ENCODE measurements around the gene SLC44A5. TPM values are rescaled to one million over a fixed set of nuclear protein-coding genes. Genes with fewer than 3 reads are reported as not detected.

SLC44A5 gene
- polyA plus RNA-seq, 1 experiment: 0.19 TPM

DNA sequence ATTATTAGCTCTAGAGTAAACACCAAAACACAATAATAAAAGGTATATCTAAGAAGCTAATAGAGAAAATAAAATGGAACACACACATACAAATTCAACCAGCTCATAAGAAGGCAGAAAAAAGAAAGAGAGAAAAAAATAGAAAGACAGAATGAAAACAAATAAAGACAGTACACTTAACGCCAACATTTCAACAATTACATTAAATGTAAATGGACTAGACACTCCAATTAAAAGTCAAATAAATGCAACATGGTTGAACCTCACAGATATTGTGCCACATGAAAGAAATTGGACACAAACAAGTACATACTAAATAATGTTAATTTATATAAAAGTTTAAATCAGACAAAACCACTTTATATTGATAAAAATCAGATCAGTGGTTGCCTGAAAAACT is 56.0 kb downstream of the SLC44A5 start:
- no peak overlapping the region for H3K4me3 ChIP-seq (ENCODE audit: low read depth, low read length)
- no peak overlapping the region for H3K27ac ChIP-seq (ENCODE audit: low read depth, low read length)
- POLR2A ChIA-PET: no interaction called here
- no peaks in the 10 kb centered on the region for H3K27me3 ChIP-seq (ENCODE audit: control insufficient read depth, insufficient read depth, low read length)
- no peak for DNase-seq (ENCODE audit: low read depth, low spot score)
- TF ChIP-seq CTCF (IDR thresholded peaks at IDR 0.05; ENCODE audit: low read depth, low read length): no peak
- CTCF ChIA-PET: no interaction called here
- H3K9me3 ChIP-seq (ENCODE audit: control insufficient read depth, insufficient read depth, low read length): no peaks in the 10 kb centered on the region

DNA sequence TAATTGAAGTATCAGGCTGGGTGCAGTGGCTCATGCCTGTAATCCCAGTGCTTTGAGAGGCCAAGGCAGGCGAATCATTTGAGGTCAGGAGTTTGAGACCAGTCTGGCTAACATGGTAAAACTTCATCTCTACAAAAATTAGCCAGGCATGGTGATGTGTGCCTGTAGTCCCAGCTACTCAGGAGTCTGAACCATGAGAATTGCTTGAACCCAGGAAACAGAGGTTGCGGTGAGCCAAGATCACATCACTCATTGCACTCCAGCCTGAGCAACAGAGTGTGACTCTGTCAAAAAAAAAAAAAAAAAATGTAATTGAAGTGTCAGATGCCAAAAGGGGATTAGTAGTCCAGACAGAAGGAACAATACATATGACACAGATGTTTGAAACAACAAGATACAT is 56.7 kb downstream of the SLC44A5 start:
- TF ChIP-seq CTCF (IDR thresholded peaks at IDR 0.05; ENCODE audit: low read depth, low read length): no peak
- H3K27me3 ChIP-seq (ENCODE audit: control insufficient read depth, insufficient read depth, low read length): no peaks in the 10 kb centered on the region
- ChIA-PET POLR2A (no interaction called here), CTCF (no interaction called here)
- no peaks in the 10 kb centered on the region for H3K9me3 ChIP-seq (ENCODE audit: control insufficient read depth, insufficient read depth, low read length)
- no peak overlapping the region for H3K27ac ChIP-seq (ENCODE audit: low read depth, low read length)
- no peak overlapping the region for H3K4me3 ChIP-seq (ENCODE audit: low read depth, low read length)
- no peak for DNase-seq (ENCODE audit: low read depth, low spot score)

GRCh38 chr1:75550559-75550958 is 60.4 kb downstream of the SLC44A5 start:
- Histone ChIP-seq H3K27me3 (ENCODE audit: control insufficient read depth, insufficient read depth, low read length) (no peaks in the 10 kb centered on the region), H3K27ac (ENCODE audit: low read depth, low read length) (no peak overlapping the region), H3K4me3 (ENCODE audit: low read depth, low read length) (no peak overlapping the region), H3K9me3 (ENCODE audit: control insufficient read depth, insufficient read depth, low read length) (no peaks in the 10 kb centered on the region)
- no peak for DNase-seq (ENCODE audit: low read depth, low spot score)
- ChIA-PET POLR2A (no interaction called here), CTCF (no interaction called here)
- no peak for TF ChIP-seq CTCF (IDR thresholded peaks at IDR 0.05; ENCODE audit: low read depth, low read length)

DNA sequence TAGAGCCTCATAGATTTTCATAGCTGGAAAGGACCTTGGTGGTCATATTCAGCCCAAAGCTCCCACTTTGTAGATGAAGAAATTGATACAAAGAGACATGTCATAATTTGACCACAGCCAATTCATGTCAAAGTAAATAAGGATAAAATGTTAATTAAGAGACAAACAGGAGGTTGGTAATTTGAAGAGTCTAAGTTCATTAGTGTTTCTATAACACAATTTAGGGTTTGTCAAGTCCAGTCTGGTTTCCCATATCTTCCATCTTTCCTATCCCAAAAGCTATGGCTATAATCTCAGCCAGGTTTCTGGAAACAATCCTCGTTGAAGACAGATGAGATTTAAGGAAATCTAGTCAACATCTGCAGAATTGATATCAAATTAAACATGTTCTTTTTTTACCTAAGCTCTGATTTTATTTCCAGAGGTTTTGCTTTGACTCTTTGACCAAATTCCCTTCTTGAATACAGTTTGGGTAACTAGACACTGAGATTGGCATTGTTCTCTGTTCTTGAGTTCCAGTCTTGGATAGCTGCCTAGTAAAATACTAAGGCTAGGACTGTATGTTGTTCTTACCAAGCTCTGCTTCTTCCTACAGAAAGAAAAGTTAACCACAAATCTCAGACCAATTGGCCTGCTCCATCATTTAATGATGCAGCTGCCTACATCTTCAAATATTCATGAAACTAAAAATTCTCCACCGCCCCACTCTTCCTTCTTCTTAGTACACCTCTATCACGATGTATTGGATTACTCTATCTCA is 62.0 kb downstream of the SLC44A5 start:
- H3K4me3 ChIP-seq (ENCODE audit: low read depth, low read length): no peak overlapping the region
- no peak for DNase-seq (ENCODE audit: low read depth, low spot score)
- TF ChIP-seq CTCF (IDR thresholded peaks at IDR 0.05; ENCODE audit: low read depth, low read length): no peak
- no peaks in the 10 kb centered on the region for H3K9me3 ChIP-seq (ENCODE audit: control insufficient read depth, insufficient read depth, low read length)
- H3K27ac ChIP-seq (ENCODE audit: low read depth, low read length): no peak overlapping the region
- ChIA-PET POLR2A (no interaction called here), CTCF (no interaction called here)
- no peaks in the 10 kb centered on the region for H3K27me3 ChIP-seq (ENCODE audit: control insufficient read depth, insufficient read depth, low read length)

- Histone ChIP-seq H3K9me3 (ENCODE audit: control insufficient read depth, insufficient read depth, low read length) (no peaks in the 10 kb centered on the region), H3K4me3 (ENCODE audit: low read depth, low read length) (no peak overlapping the region), H3K27me3 (ENCODE audit: control insufficient read depth, insufficient read depth, low read length) (no peaks in the 10 kb centered on the region), H3K27ac (ENCODE audit: low read depth, low read length) (no peak overlapping the region)
- POLR2A ChIA-PET: no interaction called here
- CTCF ChIA-PET: no interaction called here
- no peak for TF ChIP-seq CTCF (IDR thresholded peaks at IDR 0.05; ENCODE audit: low read depth, low read length)
- DNase-seq (ENCODE audit: low read depth, low spot score): no peak
Measured at GRCh38 chr1:75543705-75544104, 67.2 kb downstream of the SLC44A5 start.

Measured in AG04450 (cell line).